ENCODE data around the gene PCDH15. TPM values are rescaled to one million over a fixed set of nuclear protein-coding genes. Genes with fewer than 3 reads are reported as not detected.

The PCDH15 gene
- total and polyA plus RNA-seq, 9 of the 15 experiments (the other 6 are each of a cell fraction or from before 2014, with no cell fraction given): not detected

GRCh38 chr10:54335296-54335695, 465.7 kb downstream of the PCDH15 start (continued):
- TF ChIP-seq CHD7 (IDR thresholded peaks at IDR 0.05; ENCODE audit: low read depth, low read length) (no peak), TCF7 (IDR thresholded peaks at IDR 0.05; ENCODE audit: borderline replicate concordance) (no peak), ZNF184 (CRISPR knock-in tag; IDR thresholded peaks at IDR 0.05) (no peak), MITF (IDR thresholded peaks at IDR 0.05) (no peak), TFAP4 (CRISPR knock-in tag; IDR thresholded peaks at IDR 0.05; ENCODE audit: borderline replicate concordance) (no peak)

Measured in K562 (cell line).